B cell (primary cell): ENCODE measurements around the gene RAP1GAP.

Experiments used
- CTCF ChIP-seq: fragments of 200-600 bp; IDR thresholded peaks from one replicate; pipeline ENCODE4 v1.8.0; 2022; ENCODE audit warnings: antibody characterized with exemption, mild to moderate bottlenecking
- EZH2 ChIP-seq: IDR thresholded peaks from 2 replicates; pipeline ENCODE4 v1.6.1; 2012; ENCODE audit warnings: borderline replicate concordance, low read depth, mild to moderate bottlenecking, moderate library complexity, low read length; ENCODE audit not compliant: insufficient read depth, poor library complexity, severe bottlenecking

DNA sequence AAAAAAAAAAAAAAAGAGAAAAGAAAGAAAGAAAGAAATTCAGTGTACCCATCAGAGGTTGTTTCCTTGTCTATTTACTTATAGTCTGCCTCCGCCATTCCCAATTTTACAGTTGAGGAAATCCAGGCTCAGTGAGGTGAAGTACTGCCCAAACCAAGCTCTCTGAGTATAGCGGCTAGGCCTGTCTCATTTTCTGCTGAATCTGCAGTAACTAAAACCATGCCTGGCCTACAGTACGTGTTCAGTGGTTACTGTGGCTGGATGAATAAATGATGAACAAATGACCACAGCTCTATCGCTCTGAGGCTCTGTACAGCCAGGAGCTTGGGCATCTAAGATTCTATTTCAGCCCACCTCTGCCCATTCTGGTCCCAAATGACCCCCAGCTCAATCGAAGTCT is 24.3 kb downstream of the RAP1GAP start:
- TF ChIP-seq CTCF (no peak), EZH2 (no peak)
